ENCODE data around the gene WNK2.
"Not testable (repeated sequence)": the region's sequence is repeated elsewhere in the genome, so short reads cannot be mapped to it uniquely, and the experiment has no call there.

WNK2 gene

GRCh38 chr9:93364734-93365426 lies 180.9 kb downstream of the WNK2 start:
- Histone ChIP-seq H3K4me1 (ENCODE audit: low read depth, poor library complexity, severe bottlenecking) (no peaks in the 10 kb centered on the region), H3K27ac (no peak overlapping the region), H3K27me3 (ENCODE audit: insufficient read depth, low read depth) (no peaks in the 10 kb centered on the region), H3K4me3 (IDR thresholded peaks at IDR 0.05; ENCODE audit: insufficient read depth, low read depth, low read length) (no peak overlapping the region), H3K79me2 (ENCODE audit: insufficient read depth, low read depth) (no peaks in the 10 kb centered on the region), H3K4me2 (no peak overlapping the region), H4K20me1 (ENCODE audit: insufficient read depth) (no peaks in the 10 kb centered on the region), H3K9ac (no peak overlapping the region), H3K36me3 (ENCODE audit: insufficient read depth) (no peaks in the 10 kb centered on the region), H2AFZ (ENCODE audit: low read depth) (no peak overlapping the region)
- no peak for TF ChIP-seq CTCF (conservative IDR thresholded peaks at IDR 0.05; ENCODE audit: low read depth, low read length)

GRCh38 chr9:93365427-93366118 lies 181.6 kb downstream of the WNK2 start:
- H2AFZ ChIP-seq (ENCODE audit: low read depth) = no peak overlapping the region
- TF ChIP-seq CTCF (conservative IDR thresholded peaks at IDR 0.05; ENCODE audit: low read depth, low read length) = no peak
- no peak overlapping the region for H3K4me2 ChIP-seq
- H3K27ac ChIP-seq = no peak overlapping the region
- H3K4me3 ChIP-seq (IDR thresholded peaks at IDR 0.05; ENCODE audit: insufficient read depth, low read depth, low read length) = no peak overlapping the region
- H3K9ac ChIP-seq = no peak overlapping the region
- H3K36me3 ChIP-seq (ENCODE audit: insufficient read depth) = no peaks in the 10 kb centered on the region
- no peaks in the 10 kb centered on the region for H3K27me3 ChIP-seq (ENCODE audit: insufficient read depth, low read depth)
- H3K79me2 ChIP-seq (ENCODE audit: insufficient read depth, low read depth) = no peaks in the 10 kb centered on the region
- no peaks in the 10 kb centered on the region for H3K4me1 ChIP-seq (ENCODE audit: low read depth, poor library complexity, severe bottlenecking)
- H4K20me1 ChIP-seq (ENCODE audit: insufficient read depth) = no peaks in the 10 kb centered on the region

- Histone ChIP-seq H4K20me1 (ENCODE audit: insufficient read depth) (no peaks in the 10 kb centered on the region), H3K9ac (no peak overlapping the region), H3K4me2 (no peak overlapping the region), H3K27me3 (ENCODE audit: insufficient read depth, low read depth) (no peaks in the 10 kb centered on the region), H2AFZ (ENCODE audit: low read depth) (no peak overlapping the region), H3K79me2 (ENCODE audit: insufficient read depth, low read depth) (no peaks in the 10 kb centered on the region), H3K27ac (no peak overlapping the region), H3K36me3 (ENCODE audit: insufficient read depth) (no peaks in the 10 kb centered on the region), H3K4me3 (IDR thresholded peaks at IDR 0.05; ENCODE audit: insufficient read depth, low read depth, low read length) (no peak overlapping the region), H3K4me1 (ENCODE audit: low read depth, poor library complexity, severe bottlenecking) (no peaks in the 10 kb centered on the region)
- no peak for TF ChIP-seq CTCF (conservative IDR thresholded peaks at IDR 0.05; ENCODE audit: low read depth, low read length)
Measured at GRCh38 chr9:93366119-93366447, 182.1 kb downstream of the WNK2 start.

- not testable (repeated sequence) for H2AFZ ChIP-seq (ENCODE audit: low read depth); H3K4me2 ChIP-seq; H3K79me2 ChIP-seq (ENCODE audit: insufficient read depth, low read depth); H3K4me1 ChIP-seq (ENCODE audit: low read depth, poor library complexity, severe bottlenecking); H3K4me3 ChIP-seq (IDR thresholded peaks at IDR 0.05; ENCODE audit: insufficient read depth, low read depth, low read length); H3K27me3 ChIP-seq (ENCODE audit: insufficient read depth, low read depth); H3K36me3 ChIP-seq (ENCODE audit: insufficient read depth); H4K20me1 ChIP-seq (ENCODE audit: insufficient read depth); H3K9ac ChIP-seq; H3K27ac ChIP-seq
Measured at GRCh38 chr9:93366486-93366885, 182.5 kb downstream of the WNK2 start.

GRCh38 chr9:93368437-93368836 lies 184.5 kb downstream of the WNK2 start:
- Histone ChIP-seq H3K9ac (no peak overlapping the region), H3K27ac (no peak overlapping the region), H3K27me3 (ENCODE audit: insufficient read depth, low read depth) (no peaks in the 10 kb centered on the region), H4K20me1 (ENCODE audit: insufficient read depth) (no peaks in the 10 kb centered on the region), H3K4me2 (no peak overlapping the region), H3K4me1 (ENCODE audit: low read depth, poor library complexity, severe bottlenecking) (no peaks in the 10 kb centered on the region), H2AFZ (ENCODE audit: low read depth) (no peak overlapping the region), H3K36me3 (ENCODE audit: insufficient read depth) (no peaks in the 10 kb centered on the region), H3K79me2 (ENCODE audit: insufficient read depth, low read depth) (no peaks in the 10 kb centered on the region), H3K4me3 (IDR thresholded peaks at IDR 0.05; ENCODE audit: insufficient read depth, low read depth, low read length) (no peak overlapping the region)
- no peak for TF ChIP-seq CTCF (conservative IDR thresholded peaks at IDR 0.05; ENCODE audit: low read depth, low read length)

All from KMS-11 (cell line).